H9 (cell line): ENCODE results near the gene KBTBD13. TPM values are rescaled to one million over a fixed set of nuclear protein-coding genes. Genes with fewer than 3 reads are reported as not detected.

ENCODE experiments used
- DNase-seq: peaks from one replicate; pipeline ENCODE4 v3.0.0-alpha.2; 2017
- H2AFZ ChIP-seq: one replicate; pipeline ENCODE4 v1.6.1; 2013; ENCODE audit warnings: mild to moderate bottlenecking, low read length, control low read depth, moderate library complexity
- H2AK5ac ChIP-seq: 2 replicates; pipeline ENCODE4 v1.6.1; 2013; ENCODE audit warnings: low read length, control low read depth, mixed read lengths; ENCODE audit not compliant: insufficient read length
- H2BK120ac ChIP-seq: one replicate; pipeline ENCODE4 v1.6.1; 2013; ENCODE audit warnings: low read depth, mild to moderate bottlenecking, low read length, control low read depth, inconsistent platforms; ENCODE audit not compliant: poor library complexity, severe bottlenecking
- H2BK12ac ChIP-seq: 2 replicates; pipeline ENCODE4 v1.6.1; 2013; ENCODE audit warnings: low read length, control low read depth, mixed read lengths, low read depth; ENCODE audit not compliant: insufficient read length
- H2BK15ac ChIP-seq: 2 replicates; pipeline ENCODE4 v1.6.1; 2013; ENCODE audit warnings: low read depth, low read length, control low read depth
- H2BK20ac ChIP-seq: one replicate; pipeline ENCODE4 v1.6.1; 2013; ENCODE audit warnings: low read depth, mild to moderate bottlenecking, low read length, control low read depth, inconsistent platforms; ENCODE audit not compliant: poor library complexity, severe bottlenecking
- H2BK5ac ChIP-seq: 2 replicates; pipeline ENCODE4 v1.6.1; 2013; ENCODE audit warnings: low read length, control low read depth, mixed read lengths; ENCODE audit not compliant: insufficient read length
- H3K14ac ChIP-seq: 2 replicates; pipeline ENCODE4 v1.6.1; 2013; ENCODE audit warnings: low read length, control low read depth; ENCODE audit not compliant: insufficient read depth
- H3K18ac ChIP-seq: 2 replicates; pipeline ENCODE4 v1.6.1; 2013; ENCODE audit warnings: low read depth, mild to moderate bottlenecking, mixed read lengths, low read length, control low read depth; ENCODE audit not compliant: insufficient read length
- H3K23ac ChIP-seq: 2 replicates; pipeline ENCODE4 v1.6.1; 2013; ENCODE audit warnings: low read length, control low read depth, mixed read lengths, low read depth; ENCODE audit not compliant: insufficient read length
- H3K23me2 ChIP-seq: 2 replicates; pipeline ENCODE4 v1.6.1; 2013; ENCODE audit warnings: low read depth, mild to moderate bottlenecking, mixed read lengths, low read length, control low read depth; ENCODE audit not compliant: insufficient read length, poor library complexity, severe bottlenecking
- H3K27ac ChIP-seq: 2 replicates; pipeline ENCODE4 v1.5.1; 2013; ENCODE audit warnings: low read length, control low read depth, mixed read lengths, low read depth; ENCODE audit not compliant: insufficient read length
- H3K27me3 ChIP-seq: 2 replicates; pipeline ENCODE4 v1.6.1; 2013; ENCODE audit warnings: low read length, control low read depth, inconsistent platforms; ENCODE audit not compliant: insufficient read depth
- H3K4ac ChIP-seq: 2 replicates; pipeline ENCODE4 v1.6.1; 2013; ENCODE audit warnings: low read depth, mild to moderate bottlenecking, control low read depth, inconsistent platforms, low read length, moderate library complexity
- H3K4me1 ChIP-seq: 2 replicates; pipeline ENCODE4 v1.6.1; 2013; ENCODE audit warnings: low read length, control low read depth, inconsistent platforms; ENCODE audit not compliant: insufficient read depth
- H3K4me2 ChIP-seq: 2 replicates; pipeline ENCODE4 v1.6.1; 2013; ENCODE audit warnings: low read length, control low read depth, mixed read lengths; ENCODE audit not compliant: insufficient read length, insufficient read depth
- H3K56ac ChIP-seq: 2 replicates; pipeline ENCODE4 v1.6.1; 2013; ENCODE audit warnings: low read depth, mild to moderate bottlenecking, mixed read lengths, low read length, control low read depth; ENCODE audit not compliant: insufficient read length
- H3K79me1 ChIP-seq: 2 replicates; pipeline ENCODE4 v1.6.1; 2013; ENCODE audit warnings: low read depth, mild to moderate bottlenecking, moderate library complexity, low read length, control low read depth, inconsistent platforms; ENCODE audit not compliant: insufficient read depth, poor library complexity, severe bottlenecking
- H3K79me2 ChIP-seq: 2 replicates; pipeline ENCODE4 v1.6.1; 2013; ENCODE audit warnings: low read length, control low read depth, inconsistent platforms; ENCODE audit not compliant: insufficient read depth
- H3K9ac ChIP-seq: 2 replicates; pipeline ENCODE4 v1.6.1; 2013; ENCODE audit warnings: low read length, control low read depth, mixed read lengths; ENCODE audit not compliant: insufficient read length; ENCODE audit errors: extremely low read depth
- H3K9me3 ChIP-seq: one replicate; pipeline ENCODE4 v1.6.1; 2013; ENCODE audit warnings: low read depth, low read length, inconsistent platforms; ENCODE audit not compliant: control insufficient read depth
- H3T11ph ChIP-seq: one replicate; pipeline ENCODE4 v1.6.1; 2013; ENCODE audit warnings: mild to moderate bottlenecking, low read length, control low read depth, inconsistent platforms
- H4K20me1 ChIP-seq: one replicate; pipeline ENCODE4 v1.6.1; 2013; ENCODE audit not compliant: control insufficient read depth, insufficient read length, insufficient read depth
- H4K5ac ChIP-seq: 2 replicates; pipeline ENCODE4 v1.6.1; 2013; ENCODE audit warnings: low read depth, mild to moderate bottlenecking, mixed read lengths, low read length, control low read depth; ENCODE audit not compliant: insufficient read length
- H4K8ac ChIP-seq: replicated peaks from 2 replicates; pipeline ENCODE4 v1.6.1; 2013; ENCODE audit warnings: low read length, control low read depth, mixed read lengths, low read depth; ENCODE audit not compliant: insufficient read length
- H4K91ac ChIP-seq: 2 replicates; pipeline ENCODE4 v1.6.1; 2013; ENCODE audit warnings: low read depth, mild to moderate bottlenecking, moderate library complexity, mixed read lengths, low read length, control low read depth; ENCODE audit not compliant: insufficient read length
- H3K27ac Mint-ChIP-seq, 3 experiments: 2 replicates in 2 of 3; 3 replicates in 1 of 3; pipeline ENCODE4 v1.8.0; 2020 to 2021; ENCODE audit warnings: mixed read lengths in 3 of 3, mild to moderate bottlenecking in 1 of 3, moderate library complexity in 1 of 3
- H3K27me3 Mint-ChIP-seq: 2 replicates; pipeline ENCODE4 v1.8.0; 2021; ENCODE audit warnings: low read depth, mild to moderate bottlenecking, moderate library complexity, mixed read lengths
- H3K36me3 Mint-ChIP-seq, 3 experiments: 2 replicates in 2 of 3; 3 replicates in 1 of 3; pipeline ENCODE4 v1.8.0; 2020 to 2021; ENCODE audit warnings: low read depth in 3 of 3, mixed read lengths in 3 of 3; ENCODE audit not compliant: insufficient read depth in 1 of 3
- H3K4me1 Mint-ChIP-seq, 2 experiments: 2 replicates each; pipeline ENCODE4 v1.8.0; 2020; ENCODE audit warnings: mixed read lengths in 2 of 2
- H3K4me3 Mint-ChIP-seq, 2 experiments: 2 replicates in 1 of 2; 3 replicates in 1 of 2; pipeline ENCODE4 v1.8.0; 2020 to 2021; ENCODE audit warnings: mild to moderate bottlenecking in 2 of 2, mixed read lengths in 2 of 2, moderate library complexity in 1 of 2
- H3K9me3 Mint-ChIP-seq, 2 experiments: 2 replicates in 1 of 2; 3 replicates in 1 of 2; pipeline ENCODE4 v1.8.0; 2020; ENCODE audit warnings: mild to moderate bottlenecking in 2 of 2, mixed read lengths in 2 of 2, moderate library complexity in 1 of 2
- CTCF ChIP-seq: fragments of 200-600 bp; sonication (generic); conservative IDR thresholded peaks from 3 replicates; pipeline ENCODE4 v1.8.0; 2021; ENCODE audit warnings: antibody characterized with exemption, mild to moderate bottlenecking
- WGBS: extraction: QIAGEN DNeasy Blood & Tissue Kit; methylation state at CpG from one replicate; pipeline ENCODE4 v1.1.7; 2013; ENCODE audit warnings: missing lambda C conversion rate, low lambda C conversion rate, mixed read lengths; ENCODE audit not compliant: insufficient read length; ENCODE audit errors: extremely low coverage; 5-methylcytosine and 5-hydroxymethylcytosine counted together
- total RNA-seq: library from RNA; stranded (reverse); gene quantifications from 2 replicates; pipeline ENCODE4 v1.2.1, GENCODE V29; 2021

Gene KBTBD13
- total RNA-seq, 1 experiment from 2014 or later = not detected

- Histone ChIP-seq H3K18ac (no peak overlapping the region), H2BK15ac (no peak overlapping the region), H3K14ac (no peak overlapping the region), H2AK5ac (no peak overlapping the region), H3K23me2 (peaks cover 4% of the 10 kb centered on the region), H4K5ac (no peak overlapping the region), H3K9ac (no peak overlapping the region), H4K8ac (no peak overlapping the region), H2AFZ (no peak overlapping the region), H3K4me2 (no peak overlapping the region), H3K79me2 (no peaks in the 10 kb centered on the region), H2BK12ac (no peak overlapping the region), H3K9me3 (no peaks in the 10 kb centered on the region), H3K4me1 (peaks cover 5% of the 10 kb centered on the region), H2BK20ac (no peak overlapping the region), H2BK120ac (no peak overlapping the region), H4K91ac (no peak overlapping the region), H4K20me1 (no peaks in the 10 kb centered on the region), H3K4ac (no peak overlapping the region), H3K79me1 (no peaks in the 10 kb centered on the region), H3K27ac (no peak overlapping the region), H3K23ac (no peak overlapping the region), H2BK5ac (no peak overlapping the region), H3K27me3 (no peaks in the 10 kb centered on the region), H3T11ph (no peak overlapping the region), H3K56ac (no peak overlapping the region)
- Mint-ChIP-seq H3K36me3 (peaks cover 0 to 5% (median 5%) of the 10 kb centered on the region in 3 experiments; a peak in 3 of 7 replicates), H3K27me3 (no peaks in the 10 kb centered on the region), H3K27ac (peak overlapping the region in 1 of 3 experiments; percentile 59; a peak in 1 of 7 replicates), H3K4me3 (no peak overlapping the region), H3K9me3 (no peaks in the 10 kb centered on the region), H3K4me1 (peaks cover 18 to 20% of the 10 kb centered on the region in 2 experiments)
- DNase-seq = no peak
- no CpG with 5 or more reads among the region's 5 CpGs for WGBS
- no peak for TF ChIP-seq CTCF
Observed at GRCh38 chr15:65062061-65062460, 14.5 kb upstream of the KBTBD13 start.
